ENCODE measurements around the gene CNP.
"Not testable (repeated sequence)": the region's sequence is repeated elsewhere in the genome, so short reads cannot be mapped to it uniquely, and the experiment has no call there.

Gene CNP

DNA sequence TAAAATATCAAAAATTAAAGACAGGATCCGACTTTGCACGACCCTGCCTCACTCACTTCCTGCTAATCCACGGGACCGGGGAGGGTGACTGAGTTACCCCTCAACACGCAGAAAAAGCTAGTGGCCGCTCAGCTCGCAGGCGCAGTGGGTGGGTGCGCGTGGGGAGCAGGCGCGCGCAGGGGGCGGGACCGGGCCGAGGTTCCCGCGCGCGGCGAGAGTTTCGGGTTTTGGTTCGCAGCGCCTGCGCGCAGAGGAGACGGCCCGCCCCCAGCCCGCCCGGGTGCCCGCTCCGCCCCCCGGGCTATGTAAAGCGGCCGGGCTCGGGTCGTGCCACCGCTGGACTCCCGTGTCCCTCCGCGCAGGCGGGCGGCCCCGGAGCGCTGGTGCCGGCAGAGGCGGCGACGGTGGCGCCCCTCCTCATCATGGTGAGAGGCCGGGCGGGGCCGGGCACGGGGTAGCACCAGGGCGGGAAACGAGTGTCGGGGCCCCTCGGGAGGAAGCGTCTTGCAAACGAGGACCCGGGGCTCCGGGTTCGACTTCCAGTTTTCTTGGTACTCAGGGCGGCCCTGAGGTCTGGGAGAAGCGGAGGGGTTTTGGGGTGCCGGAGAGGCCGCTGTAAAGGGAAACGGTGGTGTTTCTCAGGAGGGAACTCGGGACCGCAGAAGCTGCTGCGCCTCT lies at the start of gene CNP:
Gene CNP (plus strand): TSS at position 333 of the 678 bp plus-strand sequence. CDS start 90 bp downstream, at position 423.
- DNase-seq, result peak; percentile 88

DNA sequence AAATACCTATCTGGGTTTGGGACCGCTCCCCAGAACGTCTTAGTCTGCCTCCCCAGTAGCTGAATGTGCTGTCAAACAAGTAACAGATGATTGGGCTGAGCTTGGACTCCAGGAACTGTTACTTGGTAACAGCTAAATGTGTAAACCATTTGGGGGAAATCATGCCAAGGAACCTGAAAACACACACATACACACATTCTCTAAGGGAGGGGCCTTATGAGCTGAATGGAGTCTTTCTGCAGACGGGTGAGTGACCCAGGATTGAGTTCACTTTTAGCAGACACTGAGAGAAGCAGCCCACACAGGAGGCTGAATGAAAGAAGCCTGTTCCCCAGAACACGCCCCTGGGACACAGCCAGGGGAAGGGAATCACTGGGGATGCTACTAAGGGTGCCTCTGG lies 49.4 kb upstream of the CNP start:
- no peak for DNase-seq

DNA sequence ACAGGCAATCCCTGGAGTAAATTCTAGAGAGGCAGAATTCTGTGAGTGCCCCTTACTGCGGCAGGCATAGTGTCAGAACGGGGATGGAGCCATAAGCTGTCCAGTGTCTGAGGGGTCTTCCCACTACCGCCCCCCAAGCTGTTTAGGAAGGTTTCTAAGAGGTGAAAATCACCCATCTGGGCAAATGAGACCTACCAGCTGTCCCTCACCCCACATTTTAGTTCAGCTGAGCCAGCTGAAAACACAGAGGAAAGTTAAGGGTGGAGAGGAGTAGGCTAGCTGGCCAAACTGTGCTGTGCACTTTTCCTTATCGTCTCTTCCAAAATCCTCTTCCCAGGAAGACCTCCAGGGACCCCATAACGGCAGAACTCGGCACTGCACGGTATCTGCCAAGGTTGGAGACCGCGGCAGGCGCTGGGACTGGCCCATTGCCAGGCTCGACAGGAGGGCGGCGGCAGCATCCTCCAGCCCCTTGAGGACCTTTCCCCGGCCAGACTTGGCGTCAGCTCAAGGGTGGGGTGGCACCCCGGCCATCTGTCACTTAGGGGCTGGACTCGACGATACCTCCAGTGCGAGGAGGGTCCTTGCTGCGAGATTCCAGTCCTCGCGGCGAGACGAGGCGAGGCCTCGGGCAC lies 48.8 kb upstream of the CNP start:
- peak; percentile 34 for DNase-seq

DNA sequence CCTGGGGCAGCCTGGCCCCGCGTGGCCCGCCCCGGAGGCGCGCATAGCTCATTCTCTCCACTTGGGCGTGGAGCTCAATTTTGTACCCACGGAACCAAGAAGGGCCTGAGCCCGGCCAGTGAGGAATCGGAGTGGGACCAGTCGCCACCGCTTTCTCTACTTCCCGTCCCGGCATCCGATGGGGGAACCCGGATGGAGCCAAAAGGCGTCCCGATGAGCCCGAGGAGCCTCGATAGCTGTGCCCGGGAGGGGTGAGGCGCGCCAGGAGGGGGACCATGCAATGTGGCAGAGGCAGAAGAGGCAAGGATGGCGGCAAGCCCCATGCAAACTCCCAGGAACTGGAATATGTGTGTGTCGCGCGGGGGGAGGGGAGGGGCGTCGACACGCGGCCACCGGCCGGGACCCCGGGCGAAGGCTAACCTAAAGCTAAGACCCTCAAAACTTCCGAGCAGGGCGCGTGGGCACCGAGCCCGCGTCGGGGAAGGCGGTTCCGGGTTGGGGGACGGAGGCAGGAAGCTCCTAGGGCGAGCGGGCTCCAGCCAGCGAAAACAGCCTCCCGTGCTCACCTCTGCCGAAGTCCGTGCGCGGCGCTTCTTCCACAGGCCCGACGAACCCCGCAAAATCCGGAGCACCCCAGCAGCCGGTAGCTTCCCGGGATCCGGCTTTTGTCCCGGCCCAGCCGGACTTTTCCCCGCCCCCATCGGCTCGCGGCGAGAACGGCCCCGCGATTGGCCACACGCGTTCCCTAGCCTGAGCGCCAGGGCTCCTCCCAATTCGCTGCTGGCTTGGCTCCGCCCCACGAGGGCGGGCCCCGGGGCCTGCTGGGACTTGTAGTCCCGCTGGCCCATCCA lies 48.1 kb upstream of the CNP start, which contains the start of gene ACLY:
Gene ACLY (minus strand): TSS at position 638 of the 851 bp plus-strand sequence. CDS start 5,078 bp downstream, outside the sequence.
- DNase-seq, result peak; percentile 93

DNA sequence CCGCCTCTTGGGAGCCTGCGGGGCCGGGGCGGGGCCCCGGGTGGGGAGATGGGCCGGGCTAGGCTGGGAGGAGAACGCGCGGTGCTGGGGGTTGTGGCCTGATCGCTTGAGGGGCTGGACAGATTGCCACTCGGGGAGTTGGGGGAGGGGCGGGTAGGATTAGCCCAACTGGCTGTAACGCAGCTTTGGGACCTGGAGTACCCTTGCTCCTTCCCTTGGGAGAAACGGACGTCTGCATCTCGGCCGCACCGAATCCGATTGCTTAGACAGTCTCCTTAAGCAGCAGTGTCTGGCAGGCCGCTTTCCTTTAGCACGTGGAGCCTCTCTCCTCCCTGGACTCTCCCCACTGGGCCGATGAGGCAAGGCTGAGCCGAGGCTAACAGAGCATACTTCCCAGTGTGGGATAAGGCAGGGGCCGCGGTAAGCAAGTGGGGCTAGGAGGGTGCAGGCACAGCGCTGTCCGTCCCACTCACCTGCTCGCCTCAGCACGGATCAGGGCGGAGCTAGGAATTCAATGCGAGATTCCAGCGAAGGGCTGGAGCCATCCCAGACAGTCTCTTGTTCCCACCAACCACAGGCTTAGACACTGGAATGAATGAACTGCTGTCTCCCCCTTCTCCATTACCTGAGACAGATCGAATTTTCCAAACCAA lies 47.3 kb upstream of the CNP start:
- DNase-seq, result no peak

DNA sequence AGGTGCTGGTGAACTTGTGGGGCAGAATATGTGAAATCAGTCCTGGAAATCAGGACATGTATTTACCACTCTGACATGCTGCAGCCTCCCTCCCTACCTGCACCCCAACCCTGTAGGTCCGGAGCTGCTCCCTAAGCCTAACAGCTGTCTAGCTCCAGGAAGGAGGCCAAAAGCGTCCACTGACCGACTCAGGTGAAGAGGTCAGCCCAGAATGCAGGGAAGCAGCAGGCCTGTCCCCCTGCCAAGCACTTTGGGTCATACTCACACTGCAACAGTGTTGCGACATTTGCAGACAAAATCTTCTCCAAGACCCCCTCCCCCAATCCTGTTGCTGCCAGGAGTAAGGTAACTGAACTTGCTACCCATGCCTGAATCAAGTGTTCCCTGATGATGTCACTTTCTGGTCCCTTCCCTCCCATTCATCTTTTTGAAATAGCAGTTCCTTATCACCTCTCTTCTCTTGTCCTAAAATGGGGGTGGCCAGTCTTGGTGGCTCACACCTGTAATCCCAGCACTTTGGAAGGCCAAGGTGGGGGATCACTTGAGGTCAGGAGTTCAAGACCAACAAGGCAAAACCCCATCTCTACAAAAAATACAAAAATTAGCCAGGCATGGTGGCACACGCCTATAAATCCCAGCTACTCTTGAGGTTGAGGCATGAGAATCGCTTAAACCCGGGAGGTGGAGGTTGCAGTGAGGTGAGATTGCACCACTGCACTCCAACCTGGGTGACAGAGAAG lies 46.6 kb upstream of the CNP start:
- DNase-seq, result no peak

DNA sequence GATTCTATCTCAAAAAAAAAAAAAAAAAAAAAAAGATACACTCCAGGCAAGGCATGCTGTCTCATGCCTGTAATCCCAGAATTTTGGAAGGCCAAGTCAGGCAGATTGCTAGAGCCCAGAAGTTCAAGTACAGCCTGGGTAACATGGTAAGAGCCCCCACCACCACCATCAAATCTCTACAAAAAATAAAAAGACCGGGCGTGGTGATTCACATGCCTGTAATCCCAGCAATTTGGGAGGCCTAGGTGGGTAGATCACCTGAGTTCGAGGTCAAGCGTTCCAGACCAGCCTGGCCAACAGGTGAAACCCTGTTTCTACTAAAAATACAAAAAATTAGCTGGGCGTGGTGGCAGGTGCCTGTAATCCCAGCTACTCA lies 46.0 kb upstream of the CNP start:
- no peak for DNase-seq

DNA sequence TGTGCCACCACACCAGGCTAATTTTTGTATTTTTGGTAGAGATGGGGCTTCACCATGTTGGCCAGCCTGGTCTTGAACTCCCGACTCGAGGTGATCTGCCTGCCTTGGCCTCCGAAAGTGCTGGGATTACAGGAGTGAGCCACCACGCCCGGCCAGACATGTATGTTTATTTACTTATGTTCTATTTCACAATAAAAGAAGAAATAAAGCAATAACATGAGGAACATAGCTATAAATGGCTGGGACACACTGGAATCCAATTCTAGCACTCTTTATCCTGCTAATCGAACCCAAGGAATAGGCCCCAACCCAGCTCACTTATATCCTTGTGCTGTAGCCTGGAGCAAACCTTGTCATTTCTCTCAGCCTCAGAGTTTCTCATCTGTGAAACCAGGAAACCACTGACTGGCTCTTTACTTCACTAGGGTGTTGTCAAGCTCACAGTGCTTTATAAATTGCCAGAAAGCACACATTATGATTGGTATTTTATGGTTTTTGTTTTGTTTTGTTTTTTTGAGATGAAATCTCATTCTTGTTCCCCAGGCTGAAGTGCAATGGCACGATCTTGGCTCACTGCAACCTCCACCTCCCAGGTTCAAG lies 40.5 kb upstream of the CNP start:
- no peak for DNase-seq

DNA sequence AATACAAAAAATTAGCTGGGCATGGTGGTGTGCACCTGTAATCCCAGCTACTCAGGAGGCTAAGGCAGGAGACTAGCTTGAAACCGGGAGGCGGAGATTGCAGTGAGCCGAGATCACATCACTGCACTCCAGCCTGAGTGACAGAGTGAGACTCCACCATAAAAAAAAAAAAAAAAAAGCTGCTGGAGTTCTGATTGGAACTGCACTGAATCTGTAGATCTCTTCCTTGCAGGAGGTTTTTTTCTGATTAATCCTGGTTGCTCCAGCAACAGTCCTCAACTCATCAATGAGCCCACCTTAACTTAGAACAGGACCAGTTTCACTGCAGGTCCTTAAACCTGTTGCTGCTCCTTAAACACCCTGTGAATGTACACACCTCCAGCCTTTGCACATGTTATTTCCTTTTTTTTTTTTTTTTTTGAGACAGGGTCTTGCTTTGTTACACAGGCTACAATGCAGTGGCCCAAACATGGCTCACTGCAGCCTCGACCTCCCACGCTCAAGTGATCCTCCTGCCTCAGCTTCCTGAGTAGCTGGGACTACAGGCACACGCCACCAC lies 37.8 kb upstream of the CNP start:
- DNase-seq, result no peak

DNA sequence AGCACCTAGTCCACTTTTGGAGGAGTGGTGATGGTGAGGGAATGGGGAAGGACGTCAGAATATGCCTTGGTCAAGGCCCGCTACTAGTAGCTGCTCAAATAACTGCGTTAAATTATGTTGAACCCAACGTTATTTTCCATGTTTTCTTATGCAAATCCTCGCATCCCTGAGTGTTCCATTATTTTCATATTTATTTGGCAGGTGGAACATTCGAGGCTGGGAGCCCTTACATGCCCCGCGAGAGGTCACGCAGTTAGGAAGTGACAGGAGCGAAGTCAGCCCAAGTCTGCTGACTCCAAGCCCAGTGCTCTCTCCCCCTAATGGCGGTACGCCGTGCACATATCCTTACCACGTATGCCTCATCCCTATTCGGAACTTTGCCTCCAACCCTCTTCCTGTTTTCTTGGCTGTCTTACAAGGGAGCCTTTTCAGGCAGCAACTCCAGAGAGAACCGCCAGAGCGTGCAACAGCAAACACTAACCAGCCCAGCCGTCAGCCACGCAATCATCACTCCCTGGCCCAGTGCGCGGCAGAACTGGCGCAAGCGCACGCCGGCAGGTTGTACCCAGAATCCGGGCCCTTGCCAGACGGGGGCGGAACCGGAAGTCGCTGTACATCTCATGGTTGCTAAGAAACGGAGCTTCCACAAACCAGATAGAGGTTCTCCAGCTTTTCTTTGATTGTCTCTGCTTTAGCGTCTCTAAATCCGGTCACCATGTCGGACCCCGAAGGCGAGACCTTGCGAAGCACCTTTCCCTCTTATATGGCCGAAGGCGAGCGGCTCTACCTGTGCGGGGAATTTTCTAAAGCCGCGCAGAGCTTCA lies 36.4 kb upstream of the CNP start, which contains the start of gene ODAD4:
Gene ODAD4 (plus strand): TSS at position 609 of the 824 bp plus-strand sequence. CDS start 107 bp downstream, at position 716.
- peak; percentile 96 for DNase-seq

DNA sequence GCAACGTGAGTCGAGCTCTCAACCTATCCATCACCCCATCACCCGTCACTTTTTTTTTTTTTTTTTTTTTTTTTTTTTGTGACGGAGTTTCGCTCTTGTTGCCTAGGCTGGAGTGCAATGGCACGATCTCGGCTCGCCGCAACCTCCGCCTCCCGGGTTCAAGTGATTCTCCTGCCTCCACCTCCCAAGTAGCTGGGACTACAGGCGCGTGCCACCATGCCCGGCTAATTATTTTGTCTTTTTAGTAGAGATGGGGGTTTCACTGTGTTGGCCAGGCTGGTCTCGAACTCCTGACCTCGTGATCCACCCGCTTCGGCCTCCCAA lies 35.8 kb upstream of the CNP start:
- DNase-seq, result not testable (repeated sequence)

DNA sequence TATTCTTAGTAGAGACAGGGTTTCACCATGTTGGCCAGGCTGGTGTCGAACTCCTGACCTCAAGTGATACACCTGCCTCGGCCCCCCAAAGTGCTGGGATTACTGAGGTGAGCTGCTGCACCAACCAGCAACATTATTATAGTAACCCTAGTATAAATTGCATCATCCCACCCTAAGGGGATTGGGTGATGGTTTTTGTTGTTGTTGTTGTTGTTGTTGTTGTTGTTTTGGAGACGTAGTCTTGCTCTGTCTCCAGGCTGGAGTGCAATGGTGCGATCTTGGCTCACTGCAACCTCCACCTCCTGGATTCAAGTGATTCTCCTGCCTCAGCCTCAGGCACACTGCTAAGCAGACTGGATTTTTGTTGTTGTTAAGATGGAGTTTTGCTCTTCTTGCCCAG lies 34.9 kb upstream of the CNP start:
- DNase-seq, result not testable (repeated sequence)

DNA sequence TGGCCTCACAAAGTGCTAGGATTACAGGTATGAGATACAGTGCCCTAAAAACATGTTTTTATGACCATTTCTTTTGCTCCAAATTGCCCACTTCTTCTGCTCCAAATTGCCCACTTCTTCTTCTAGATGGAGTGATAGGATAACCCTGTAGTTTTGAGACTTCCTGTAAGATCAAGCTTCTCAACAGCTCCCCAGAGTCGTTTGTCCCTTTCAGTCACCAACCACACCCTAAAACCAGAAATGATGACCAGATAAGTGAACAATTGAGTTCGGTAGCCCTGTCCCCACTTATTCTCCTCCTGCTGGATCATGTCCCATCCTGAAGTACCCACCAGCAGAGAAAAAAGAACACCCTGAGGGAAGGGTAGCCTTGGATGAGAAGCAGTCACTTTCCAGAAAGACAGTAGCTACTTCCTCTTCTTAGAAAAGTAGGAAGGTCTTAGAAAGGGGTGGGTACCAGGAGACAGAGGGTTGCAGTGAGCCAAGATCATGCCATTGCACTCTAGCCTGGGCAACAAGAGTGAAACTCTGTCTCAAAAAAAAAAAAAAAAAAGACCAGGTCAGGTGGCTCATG lies 33.7 kb upstream of the CNP start:
- no peak for DNase-seq

DNA sequence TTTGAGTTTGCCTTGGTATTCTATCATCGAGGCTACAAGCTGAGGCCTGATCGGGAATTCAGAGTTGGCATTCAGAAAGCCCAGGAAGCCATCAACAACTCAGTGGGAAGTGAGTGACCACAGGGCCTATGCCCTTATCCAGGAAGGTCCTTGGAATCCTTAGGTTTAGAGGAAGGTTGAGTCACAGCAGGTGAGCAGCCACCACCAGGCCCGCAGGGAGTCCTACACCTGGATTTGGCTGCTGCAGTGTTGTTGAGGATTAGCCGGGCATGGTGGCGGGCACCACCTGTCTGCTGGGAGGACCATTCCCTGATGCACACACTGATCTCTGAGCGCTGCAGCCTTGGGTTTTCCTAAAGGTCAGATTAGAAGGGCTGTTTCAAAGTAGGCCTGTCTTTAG lies 31.0 kb upstream of the CNP start:
- no peak for DNase-seq

DNA sequence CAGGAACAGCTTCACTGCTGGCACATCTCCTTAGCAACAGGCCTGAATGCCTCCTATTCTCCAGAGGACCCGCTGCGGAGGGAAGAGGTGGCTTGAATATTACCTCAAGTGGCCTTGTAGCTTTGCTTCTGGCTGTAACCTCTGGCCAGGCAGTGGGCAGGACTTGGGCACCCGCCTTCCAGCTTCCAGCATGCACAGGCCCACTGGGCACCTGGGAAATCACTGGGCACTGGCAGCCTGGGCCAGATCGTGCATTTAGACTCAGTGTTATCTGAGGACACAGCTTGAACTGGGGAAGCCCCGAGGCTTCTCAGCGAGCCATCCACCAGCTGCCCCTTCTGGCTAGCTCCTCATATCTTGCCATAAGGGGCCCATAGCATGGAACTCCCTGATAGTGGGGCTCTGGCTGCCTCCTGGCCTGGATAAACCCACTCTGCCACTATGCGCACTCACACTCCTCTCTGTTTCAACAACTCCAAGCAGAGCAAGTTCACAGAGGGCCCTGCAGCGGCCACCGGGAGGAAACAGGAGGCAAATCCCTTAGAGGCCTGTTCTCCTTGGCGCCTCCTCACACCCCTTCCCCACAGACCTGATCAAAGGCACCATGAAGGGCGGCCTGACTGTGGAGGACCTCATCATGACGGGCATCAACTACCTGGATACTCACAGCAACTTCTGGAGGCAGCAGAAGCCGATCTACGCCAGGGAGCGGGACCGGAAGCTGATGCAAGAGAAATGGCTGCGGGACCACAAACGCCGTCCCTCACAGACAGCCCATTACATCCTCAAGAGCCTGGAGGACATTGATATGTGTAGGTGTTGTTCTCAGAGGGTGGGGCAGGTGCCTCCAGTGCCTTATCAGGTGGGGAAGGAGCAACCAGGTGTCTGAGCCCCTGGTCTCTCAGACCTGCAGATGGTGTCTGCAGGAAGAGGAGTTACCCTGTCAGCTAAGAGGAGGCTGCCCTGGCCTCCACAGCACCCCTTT lies 28.3 kb upstream of the CNP start:
- DNase-seq, result no peak

DNA sequence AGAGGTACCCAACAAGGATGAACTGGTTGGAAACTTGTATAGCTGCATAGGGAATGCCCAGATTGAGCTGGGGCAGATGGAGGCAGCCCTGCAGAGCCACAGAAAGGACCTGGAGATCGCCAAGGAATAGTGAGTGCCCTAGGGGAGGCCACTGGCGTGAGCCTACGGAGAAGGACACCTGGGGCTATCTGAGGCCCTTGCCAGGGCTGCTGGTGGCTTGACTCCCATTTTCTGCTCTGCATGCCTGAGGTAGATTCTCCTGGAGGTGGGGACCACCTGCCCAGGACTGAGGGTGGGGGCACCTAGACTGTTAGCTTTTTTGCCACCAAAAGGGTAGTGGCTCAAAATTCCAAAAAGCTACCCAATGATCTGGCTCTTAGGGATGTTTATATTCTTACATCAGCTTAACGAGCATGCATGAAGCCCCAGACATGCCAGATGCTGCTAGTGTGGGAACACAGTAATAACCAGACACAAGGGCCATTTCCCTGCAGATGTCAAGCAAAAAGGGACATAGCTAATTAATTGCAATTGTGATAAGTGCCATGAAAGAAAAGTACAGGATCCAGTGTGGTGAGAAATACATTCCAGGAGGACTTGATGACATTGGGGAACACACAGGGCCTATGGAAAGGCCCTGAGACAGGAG lies 27.4 kb upstream of the CNP start:
- no peak for DNase-seq

DNA sequence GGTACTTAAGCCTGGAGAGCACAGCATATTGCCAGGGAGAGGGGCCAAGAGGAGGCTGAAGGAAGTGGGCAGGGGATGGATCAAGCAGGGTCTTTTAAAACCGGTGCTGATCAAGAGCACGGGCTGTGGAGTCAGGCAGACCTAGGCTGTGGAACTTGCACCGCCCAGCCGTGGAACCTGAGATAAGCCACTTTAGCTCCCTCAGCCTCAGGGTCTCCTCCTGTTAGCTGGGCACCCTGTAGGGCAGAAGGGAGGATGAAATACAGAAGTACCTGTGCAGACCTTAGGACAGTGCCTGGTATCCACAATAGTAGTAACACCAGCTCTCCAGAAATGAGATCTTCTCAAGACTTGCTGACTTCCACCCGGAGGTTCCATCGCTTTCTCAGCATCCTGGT lies 26.9 kb upstream of the CNP start:
- DNase-seq, result no peak

DNA sequence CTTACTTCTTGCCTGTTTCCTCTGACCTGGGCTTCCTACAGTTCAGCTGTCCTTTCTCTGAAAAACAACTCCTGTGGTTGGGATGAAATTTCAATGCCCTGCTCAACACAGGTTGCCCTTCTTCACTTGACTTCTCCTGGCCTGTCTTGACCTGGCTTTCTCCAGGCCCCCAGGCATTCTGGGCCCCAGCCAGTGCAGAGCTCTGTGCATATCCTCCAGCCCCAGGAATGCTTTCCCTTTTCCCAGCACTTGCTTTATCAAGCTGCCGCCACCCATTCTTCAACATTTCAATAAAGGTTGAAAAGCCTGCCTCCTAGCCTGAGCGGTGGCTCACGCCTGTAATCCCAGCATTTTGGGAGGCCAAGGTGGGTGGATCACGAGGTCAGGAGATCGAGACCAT lies 25.4 kb upstream of the CNP start:
- DNase-seq, result no peak
